Measurements from ENCODE around the gene UBE2V1.
"Not testable (repeated sequence)": the region's sequence is repeated elsewhere in the genome, so short reads cannot be mapped to it uniquely, and the experiment has no call there.

UBE2V1 gene

DNA sequence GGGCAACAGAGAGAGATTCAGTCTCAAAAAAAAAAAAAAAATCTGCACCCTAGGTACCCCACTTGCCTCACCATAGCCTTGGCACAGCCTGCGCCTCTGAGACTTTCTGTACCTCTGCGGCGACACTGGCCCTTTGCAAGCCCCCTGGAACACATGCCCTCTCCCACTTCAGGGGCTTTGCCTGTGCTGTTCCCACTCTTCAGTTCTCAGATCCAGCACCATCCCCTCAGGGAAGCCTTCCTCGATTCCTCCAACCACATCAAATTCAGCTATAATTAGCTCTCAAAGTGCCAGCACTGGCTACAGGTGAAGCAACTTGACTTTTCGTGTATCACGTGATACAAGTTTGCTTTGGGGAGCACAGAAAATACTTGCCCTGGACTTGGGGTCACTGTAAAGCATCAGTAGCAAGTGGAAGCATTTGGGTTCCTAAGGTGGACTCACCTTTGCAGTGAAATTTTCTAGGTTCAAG lies 2.1 kb upstream of the UBE2V1 start:
- no peak for DNase-seq (ENCODE audit: low spot score)

DNA sequence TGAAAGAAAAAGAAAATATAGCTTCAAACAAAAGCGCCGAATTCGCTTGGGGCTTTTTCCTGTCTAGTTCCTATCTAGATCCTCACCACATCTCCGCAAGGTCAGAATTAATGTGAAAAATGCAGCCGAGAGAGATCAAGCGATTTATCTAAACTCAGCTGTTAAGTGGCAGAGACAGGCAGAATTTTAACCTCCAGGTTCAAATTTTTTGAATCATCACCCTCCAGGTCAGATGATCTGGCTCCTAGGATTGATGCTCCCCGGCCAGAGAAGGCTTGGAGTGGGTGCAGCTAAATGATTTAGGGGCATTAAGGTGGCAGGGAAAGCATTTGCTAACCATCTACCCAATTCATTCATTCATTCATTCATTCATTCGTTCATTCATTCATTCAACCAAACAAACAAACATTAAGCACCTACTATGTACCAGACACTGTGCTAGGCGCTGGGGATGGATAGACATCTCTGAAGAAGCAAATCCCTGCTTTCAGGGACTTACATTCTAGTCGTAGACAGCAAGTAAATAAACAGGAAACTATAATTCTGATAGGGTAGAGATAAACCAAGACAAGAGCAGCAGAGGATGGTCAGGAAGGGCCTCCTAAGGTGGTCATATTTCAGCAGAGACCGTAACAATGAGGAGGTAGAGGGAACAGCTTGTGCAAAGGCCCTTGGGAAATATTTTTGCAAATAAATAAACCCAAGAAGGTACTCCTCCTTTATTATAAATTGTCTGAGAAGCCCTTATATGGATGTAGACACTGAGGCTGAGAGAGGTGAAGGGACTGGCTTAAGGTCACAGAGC lies 672 bp upstream of the UBE2V1 start:
- no peak for DNase-seq (ENCODE audit: low spot score)

DNA sequence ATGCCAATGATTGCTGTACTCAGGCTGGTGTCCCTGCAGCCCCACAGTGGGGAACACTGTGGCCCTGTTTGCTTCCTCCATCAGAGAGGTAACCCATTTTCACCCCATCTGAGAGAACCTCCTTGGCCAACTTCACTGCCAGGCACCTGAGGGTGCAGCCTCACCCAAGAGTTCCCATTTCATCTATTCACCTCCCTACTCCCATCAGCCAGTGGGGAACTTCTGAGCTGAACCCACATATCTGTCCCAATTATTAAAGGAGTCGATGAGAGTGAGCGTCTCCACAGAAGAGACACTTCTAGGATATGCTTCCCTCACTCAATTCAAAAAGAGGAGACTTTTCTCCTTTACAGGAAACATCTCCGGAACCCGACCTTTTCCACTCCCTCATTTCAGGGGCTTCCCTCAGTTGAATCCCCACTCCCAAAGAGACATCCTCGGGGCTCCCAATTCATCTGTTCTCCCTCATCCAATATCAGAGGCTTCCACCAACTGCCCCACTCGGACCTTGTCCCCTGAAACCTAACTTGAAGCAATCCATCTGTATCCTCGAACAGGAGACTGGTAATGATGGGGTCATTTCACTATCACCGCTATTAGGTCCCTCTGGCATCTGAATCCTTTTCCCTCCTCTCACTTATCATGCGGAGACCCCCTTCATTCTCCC lies 988 bp downstream of the UBE2V1 start:
- no peak for DNase-seq (ENCODE audit: low spot score)

DNA sequence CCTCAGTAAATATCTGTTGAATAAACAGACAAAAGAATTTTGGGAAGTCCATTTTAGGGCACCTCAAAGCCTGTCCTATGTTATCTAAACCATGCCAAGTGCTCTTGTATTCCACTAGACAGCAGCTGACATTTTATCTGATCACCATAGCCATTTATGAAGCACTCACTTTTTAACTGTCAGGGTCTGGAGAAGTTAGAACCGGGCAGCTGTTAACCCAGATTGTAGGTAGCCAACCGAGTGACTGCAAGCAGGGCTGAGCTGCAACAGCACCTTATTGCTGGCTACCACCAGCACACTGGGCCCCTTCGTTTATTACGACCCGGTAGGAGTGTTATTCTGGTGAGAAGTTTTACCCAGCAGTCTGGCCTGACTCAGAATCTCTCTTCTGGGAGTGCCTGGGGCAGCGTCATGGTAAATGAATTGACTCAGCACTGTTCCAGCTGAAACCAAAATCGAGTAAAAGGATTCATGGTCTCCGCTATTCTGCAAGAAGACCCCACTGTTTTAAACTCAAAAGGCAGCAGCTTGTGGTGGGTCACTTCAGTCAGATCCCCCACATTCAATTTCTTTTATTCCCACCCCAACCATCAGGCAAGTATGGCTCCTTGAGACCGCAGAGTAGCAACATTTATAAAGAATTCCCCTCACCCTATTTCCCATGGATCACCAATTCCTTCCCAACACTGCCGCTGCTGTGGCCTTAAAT lies 1.7 kb downstream of the UBE2V1 start:
- no peak for DNase-seq (ENCODE audit: low spot score)

DNA sequence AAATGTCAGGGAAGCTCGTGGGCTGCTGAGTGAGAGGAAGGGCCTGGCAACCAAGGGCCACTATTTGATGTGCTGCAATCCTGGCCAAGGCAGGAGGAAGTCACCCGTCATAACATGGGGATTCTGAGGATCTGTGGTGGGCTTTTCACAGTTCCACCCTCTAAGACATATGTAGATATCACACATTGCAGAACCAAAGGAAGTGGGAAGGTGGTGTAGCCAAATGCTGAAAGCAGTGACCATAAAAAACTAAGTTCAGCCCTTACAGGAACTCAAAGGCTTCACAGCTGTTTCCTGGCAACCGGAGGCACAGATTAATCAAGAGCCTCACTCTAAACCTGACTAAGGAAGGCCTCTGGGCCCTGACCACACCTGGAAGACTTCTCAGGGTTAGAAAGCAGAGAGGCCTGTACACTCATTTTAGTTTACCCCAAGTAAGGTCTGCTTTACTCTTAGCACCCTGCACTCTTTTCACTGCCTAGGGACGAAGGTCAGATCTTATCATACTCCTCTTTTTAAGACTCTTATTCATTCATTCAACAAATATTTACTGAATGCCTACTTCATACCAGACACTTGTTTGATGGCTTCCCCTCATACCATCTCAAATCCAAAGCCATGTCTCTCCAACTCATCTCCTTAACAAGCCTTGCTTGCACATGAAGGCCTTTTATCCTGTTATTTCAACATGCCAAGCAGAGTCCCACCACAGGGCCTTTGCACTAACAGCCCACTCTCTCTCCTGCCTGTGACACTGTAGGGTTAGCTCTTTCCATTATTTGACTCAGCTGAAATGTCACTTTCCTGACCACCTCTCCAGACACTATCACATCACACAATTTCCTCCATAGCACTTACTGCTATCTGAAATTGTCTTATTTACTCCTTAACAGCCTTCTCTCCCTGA lies 2.6 kb downstream of the UBE2V1 start:
- DNase-seq (ENCODE audit: low spot score) = peak; percentile 12

DNA sequence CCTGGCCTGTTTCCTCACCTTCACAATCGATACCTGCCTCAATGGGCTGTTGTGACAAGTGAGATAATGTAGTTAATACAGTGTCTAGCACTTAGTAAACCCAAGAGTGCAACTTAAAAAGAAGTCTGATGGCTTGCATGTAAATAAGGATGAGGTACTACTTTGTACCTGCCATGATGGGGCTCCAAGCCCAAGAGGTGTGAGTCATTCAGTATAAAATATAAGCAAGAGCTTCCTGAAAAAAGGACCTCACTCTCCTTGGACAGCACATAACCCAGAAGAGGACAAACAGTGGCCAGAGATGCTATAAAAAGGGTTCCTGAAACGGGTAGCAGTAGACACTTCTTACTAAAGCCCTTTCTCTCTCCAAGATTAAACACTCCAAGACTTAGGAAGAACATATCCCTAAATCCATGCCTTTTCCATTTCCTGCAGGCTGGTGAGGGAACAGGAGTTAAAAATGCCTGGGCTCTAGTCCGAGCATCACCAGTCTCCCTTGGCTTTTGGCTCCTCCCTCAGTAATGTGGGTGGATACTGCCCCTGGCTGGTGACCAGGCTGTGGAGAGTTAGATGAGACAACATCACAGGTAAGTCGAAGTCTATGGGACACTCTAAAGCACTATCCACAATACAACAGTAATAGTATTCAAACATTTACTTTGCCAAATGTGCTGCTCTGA lies 4.3 kb downstream of the UBE2V1 start:
- DNase-seq (ENCODE audit: low spot score) = no peak

DNA sequence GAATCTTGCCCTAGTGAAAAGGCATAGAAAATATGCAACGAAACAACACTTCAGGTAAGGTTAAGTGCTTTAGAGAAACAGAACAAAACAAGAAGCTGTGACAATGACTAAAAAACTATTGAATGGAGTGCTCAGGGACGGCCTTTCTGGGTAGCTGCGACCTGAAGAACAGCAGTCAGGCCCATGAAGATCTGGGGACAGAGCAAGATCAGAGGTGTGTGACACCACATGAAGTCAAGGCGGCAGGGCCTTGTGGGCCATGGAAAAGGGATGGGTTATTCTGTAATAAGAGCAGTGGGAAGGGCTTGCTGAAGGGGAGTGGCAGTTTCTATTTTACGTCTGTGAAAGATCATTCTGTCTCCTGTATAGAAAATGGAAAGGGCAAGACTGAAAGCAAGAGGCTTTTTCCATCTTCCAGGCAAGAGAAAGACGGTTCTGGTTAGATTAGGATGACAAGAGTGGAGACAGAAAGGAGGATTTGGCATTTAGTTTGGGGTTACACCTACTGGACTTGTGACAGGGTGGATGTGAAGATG lies 5.1 kb downstream of the UBE2V1 start:
- DNase-seq (ENCODE audit: low spot score) = no peak

DNA sequence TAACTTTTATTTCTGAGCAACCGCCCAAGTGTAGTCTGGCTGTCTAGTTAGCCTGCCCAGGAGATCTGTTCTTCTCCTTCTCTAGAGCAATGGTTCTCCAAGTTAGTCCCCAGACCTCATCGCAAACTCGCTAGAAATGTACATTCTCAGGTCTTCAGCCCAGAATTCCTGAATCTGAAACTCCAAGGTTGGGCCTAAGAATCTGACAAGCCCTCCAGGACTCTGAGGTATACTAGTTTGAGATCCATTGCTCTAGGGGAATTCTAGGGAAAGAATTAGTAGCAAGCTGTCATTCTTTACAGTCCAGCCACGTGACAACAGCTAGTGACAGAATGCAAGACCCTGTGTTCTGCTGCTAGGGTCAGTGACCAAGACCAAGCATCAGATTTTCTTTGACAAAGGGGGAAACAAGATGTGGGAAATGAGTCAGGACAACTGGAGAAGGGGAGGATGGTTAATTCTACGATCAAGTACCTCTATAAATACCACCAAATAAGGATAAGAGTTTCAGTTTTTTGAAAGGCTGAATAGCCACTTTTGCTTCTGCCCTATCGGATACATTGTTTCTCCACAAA lies 5.8 kb downstream of the UBE2V1 start:
- no peak for DNase-seq (ENCODE audit: low spot score)

DNA sequence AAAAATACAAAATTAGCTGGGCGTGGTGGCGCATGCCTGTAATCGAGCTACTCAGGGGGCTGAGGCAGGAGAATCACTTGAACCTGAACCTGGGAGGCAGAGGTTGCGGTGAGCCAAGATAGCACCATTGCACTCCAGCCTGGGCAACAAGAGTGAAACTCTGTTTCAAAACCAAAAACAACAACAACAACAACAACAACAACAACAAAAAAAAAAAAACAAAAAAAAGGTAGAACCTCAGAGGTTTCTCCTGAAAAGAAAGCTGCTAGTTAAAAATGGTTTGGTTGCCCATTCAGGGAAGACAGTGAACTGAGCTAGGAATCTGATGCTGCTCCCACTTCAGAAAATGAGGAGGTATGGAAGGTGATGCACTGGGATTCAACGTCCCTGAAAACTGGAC lies 6.3 kb downstream of the UBE2V1 start:
- not testable (repeated sequence) for DNase-seq (ENCODE audit: low spot score)

DNA sequence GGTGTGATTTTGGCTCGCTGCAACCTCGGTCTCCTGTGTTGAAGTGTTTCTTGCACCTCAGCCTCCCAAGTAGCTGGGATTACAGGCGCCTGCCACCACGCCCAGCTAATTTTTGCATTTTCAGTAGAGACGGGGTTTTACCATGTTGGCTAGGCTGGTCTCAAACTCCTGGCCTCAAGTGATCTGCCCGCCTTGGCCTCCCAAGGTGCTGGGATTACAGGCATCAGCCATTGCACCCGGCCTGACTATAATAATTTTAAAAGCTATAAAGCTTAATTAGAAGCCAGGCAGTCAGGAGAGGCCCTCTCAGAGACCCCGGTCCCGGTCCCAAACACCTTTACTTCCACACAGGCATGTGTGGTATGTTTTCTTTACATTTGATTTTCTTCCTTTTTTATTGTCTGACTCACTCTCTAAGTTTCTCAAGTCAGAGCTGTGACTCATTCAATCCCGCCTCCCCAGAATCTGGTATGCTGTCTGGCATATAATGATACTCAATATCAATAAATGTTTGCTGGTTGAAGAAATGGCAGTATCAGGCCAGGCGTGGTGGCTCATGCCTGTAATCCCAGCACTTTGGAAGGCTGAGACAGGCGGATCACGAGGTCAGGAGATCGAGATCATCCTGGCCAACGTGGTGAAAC lies 9.4 kb downstream of the UBE2V1 start:
- peak; percentile 84 for DNase-seq (ENCODE audit: low spot score)

DNA sequence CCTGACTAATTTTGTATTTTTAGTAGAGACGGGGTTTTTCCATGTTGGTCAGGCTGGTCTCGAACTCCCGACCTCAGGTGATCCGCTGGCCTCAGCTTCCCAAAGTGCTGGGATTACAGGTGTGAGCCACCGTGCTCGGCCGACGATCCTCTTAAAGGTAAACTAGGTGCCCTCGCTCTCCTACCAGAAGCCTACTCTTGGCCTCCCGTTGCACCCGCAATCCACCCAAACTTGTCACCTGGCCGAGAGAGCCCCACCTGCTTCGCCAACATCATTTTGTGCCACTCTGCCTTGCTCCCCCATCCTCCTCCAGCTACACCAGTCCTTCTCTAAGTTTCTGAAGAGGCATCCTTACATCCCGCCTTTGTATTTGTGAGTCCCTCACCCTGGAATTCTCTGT lies 10.4 kb downstream of the UBE2V1 start:
- DNase-seq (ENCODE audit: low spot score) = not testable (repeated sequence)

DNA sequence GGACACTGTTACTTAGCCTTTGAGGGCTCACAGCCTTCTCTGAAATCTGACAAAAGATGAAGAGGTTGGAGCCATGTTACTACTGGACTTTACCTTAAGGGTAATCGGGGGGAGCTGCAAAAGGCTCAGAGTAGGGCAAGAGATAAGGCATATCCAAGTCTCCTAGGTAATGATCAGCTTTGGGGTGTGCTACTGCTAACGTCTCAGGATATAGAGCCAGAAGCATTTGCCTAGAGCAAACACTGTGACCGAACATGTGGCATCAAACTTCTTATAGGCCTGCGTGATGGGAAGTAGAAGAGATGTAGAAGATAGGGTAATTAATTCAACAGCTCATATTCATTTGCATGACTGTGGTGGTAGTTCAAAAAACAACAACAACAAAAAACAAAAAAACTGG lies 11.1 kb downstream of the UBE2V1 start:
- DNase-seq (ENCODE audit: low spot score) = no peak

DNA sequence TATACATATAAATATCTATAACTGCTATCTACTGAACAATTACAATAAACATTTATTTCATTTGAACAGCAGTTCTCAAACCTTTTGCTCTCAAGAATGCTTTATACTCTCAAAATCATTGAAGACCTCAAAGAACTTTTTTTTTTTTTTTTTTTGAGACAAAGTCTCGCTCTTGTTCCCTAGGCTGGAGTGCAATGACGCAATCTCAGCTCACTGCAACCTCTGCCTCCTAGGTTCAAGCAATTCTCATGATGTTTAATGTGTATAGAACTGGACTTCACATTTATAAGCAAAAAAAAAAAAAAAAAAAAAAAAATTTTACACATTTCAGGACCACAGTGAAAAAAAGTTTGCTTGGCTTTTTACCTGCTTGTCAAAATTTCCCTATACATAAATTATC lies 11.7 kb downstream of the UBE2V1 start:
- DNase-seq (ENCODE audit: low spot score) = no peak

DNA sequence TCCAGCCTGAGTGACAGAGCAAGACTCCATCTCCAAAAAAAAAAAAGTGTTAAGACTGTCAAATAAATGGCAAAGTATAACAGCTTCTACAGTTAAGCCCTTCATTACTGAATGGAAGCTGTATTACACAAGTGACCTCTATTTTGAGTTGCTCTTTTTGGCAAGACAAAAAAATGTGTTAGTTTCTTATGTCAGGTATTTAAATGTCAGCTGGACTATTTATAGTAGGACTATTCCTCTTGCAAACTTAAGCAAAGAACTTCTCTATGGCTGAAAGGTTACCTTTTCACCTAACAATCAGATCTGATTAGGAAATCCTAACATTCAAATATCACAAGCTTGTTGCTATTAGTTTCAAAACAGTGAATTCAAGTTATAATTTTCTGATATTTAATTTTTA lies 12.4 kb downstream of the UBE2V1 start:
- no peak for DNase-seq (ENCODE audit: low spot score)

DNA sequence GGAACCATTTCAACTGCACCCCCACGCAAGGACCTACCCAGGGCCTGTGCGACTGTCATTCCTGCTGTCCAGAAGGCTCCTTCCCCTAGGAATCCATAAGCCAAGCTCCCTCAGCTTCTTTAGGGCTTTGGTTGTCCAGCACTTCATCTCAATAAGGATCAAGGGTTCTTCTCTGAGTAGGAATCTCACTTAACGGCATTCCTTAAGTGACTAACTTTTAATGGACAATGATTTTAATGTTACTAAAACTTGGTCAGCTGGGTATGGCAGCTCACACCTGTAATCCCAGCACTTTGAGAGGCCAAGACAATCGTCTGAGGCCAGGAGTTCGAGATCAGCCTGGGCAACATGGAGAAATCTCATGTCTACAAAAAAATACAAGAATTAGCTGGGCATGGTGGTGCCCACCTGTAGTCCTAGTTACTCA lies 13.4 kb downstream of the UBE2V1 start:
- no peak for DNase-seq (ENCODE audit: low spot score)

DNA sequence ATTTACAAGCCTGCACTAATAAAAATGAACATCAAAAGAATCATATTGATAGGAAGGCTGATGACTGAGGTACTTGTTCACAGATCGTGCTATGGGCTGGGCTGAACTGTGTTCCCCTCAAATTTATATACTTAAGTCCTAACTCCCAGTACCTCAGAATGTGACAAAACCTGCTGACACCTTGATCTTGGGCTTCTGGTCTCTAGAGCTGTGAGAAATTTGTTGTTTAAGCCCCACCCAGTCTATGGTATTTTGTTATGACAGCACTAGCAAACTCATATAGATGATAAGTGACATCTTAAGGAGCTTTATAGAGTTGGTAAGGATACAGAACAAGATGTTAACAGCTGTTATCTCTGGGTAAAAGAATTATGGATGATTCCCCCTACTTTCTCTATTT lies 13.8 kb downstream of the UBE2V1 start:
- no peak for DNase-seq (ENCODE audit: low spot score)

DNA sequence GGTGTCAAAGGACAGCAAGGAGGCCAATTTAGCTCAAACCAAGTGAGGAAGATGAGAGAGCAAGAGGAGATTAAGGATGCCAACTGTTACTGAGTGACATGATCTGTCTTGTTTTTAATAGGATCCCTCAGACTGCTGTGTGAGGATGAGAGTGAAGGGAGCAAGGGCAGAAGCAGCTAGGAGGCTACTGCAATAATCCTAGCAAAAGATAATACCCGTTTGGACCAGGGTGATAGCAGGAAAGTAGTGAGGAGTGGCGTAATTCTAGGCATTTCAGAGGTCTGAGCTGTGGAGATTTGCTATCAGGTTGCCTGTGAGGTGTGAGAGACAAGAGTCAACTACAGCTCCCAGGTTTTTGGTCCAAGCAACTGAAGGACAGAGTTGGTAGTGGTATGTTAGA lies 14.7 kb downstream of the UBE2V1 start:
- DNase-seq (ENCODE audit: low spot score) = no peak

DNA sequence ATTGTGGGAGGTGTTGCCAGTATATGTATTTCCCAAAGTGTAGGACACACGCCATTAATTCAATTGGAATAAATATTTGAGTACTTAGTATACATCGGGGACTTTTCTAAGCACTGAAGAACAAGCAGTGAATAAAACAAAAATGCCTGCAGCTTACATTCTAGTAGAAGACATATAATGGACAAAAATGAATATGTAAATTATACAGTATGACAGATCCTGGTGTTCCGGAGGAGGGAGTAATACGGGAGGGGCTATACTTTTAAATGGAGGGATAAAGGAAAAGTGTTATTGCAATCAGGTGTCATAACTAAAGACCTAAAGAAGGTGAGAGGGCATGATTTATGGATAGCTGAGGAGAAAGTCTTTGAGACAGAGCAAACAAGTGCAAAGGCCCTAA lies 15.1 kb downstream of the UBE2V1 start:
- DNase-seq (ENCODE audit: low spot score) = no peak

DNA sequence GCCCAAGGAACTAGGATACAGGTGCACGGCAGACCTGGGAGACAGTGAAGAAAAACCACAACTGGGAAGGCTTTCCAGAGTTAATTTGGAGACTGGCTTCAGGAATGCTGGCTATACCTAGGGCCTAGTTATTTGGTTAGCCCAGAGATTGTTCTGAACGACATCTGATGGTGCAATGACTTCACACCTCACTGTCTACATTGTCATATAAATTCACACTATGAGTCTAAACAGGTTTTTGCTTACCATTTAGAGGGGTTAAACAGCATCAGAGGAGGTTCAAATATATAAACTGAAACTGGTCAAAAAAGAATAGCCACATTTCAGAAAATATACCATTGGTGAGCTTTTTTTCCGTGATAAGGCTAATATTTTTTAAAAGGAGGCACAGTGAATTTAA lies 16.7 kb downstream of the UBE2V1 start:
- DNase-seq (ENCODE audit: low spot score) = no peak

DNA sequence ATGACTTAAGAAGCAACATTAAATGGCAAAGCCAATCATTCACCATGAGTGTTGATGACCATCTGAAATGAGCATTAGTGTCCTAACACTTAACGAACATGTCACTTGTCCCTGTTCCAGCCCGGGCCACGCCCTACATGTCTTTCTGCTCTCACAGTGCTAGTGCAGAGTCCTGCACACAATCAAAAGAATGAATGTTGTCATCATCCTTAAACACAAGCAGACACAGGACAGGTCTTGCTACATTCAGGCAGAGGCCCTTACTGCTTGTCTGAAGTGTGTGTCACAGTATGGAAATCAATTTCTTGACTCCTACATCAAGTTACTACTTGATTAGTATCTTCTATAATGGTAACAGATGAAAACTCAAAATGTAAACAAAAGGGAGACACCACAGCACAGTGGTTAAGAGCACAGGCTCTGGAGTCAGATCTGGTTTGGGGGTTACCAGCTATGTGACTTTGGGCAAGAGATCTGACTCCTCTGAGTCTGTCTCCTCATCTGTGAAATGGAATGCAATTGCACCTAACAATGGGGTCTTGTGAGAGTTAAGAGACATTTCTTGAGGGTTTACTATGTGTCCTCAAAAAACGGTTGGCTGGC lies 17.4 kb downstream of the UBE2V1 start:
- DNase-seq (ENCODE audit: low spot score) = no peak

All from LoVo (cell line).